ENCODE data around the gene SORBS1.

DNA sequence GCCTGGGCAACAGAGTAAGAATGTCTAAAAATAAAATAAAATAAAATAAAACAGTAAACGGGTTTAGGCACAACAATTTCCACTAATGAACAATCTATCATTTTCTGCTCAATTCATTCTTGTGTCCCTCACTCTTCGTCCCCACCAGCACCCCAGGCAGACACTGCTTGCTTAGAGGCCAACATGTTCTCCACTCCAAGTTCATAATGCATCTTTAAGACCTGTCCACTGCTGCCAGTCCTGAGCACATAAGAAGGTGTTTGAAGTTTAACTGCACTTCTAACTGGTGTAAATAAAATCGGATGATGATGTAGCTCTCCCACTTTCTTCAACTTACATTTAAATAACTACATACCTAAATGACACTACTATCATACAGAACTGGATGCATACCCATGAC is 283.6 kb downstream of the SORBS1 start:
- TF ChIP-seq EP300 (IDR thresholded peaks at IDR 0.05; ENCODE audit: low read depth), result no peak
- TF ChIP-seq, protein P1, sequence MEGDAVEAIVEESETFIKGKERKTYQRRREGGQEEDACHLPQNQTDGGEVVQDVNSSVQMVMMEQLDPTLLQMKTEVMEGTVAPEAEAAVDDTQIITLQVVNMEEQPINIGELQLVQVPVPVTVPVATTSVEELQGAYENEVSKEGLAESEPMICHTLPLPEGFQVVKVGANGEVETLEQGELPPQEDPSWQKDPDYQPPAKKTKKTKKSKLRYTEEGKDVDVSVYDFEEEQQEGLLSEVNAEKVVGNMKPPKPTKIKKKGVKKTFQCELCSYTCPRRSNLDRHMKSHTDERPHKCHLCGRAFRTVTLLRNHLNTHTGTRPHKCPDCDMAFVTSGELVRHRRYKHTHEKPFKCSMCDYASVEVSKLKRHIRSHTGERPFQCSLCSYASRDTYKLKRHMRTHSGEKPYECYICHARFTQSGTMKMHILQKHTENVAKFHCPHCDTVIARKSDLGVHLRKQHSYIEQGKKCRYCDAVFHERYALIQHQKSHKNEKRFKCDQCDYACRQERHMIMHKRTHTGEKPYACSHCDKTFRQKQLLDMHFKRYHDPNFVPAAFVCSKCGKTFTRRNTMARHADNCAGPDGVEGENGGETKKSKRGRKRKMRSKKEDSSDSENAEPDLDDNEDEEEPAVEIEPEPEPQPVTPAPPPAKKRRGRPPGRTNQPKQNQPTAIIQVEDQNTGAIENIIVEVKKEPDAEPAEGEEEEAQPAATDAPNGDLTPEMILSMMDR (IDR thresholded peaks at IDR 0.05), result no peak
- TF ChIP-seq POLR2A (IDR thresholded peaks at IDR 0.05), result no peak
